Measurements from ENCODE around the gene TMC1.

TMC1 gene

DNA sequence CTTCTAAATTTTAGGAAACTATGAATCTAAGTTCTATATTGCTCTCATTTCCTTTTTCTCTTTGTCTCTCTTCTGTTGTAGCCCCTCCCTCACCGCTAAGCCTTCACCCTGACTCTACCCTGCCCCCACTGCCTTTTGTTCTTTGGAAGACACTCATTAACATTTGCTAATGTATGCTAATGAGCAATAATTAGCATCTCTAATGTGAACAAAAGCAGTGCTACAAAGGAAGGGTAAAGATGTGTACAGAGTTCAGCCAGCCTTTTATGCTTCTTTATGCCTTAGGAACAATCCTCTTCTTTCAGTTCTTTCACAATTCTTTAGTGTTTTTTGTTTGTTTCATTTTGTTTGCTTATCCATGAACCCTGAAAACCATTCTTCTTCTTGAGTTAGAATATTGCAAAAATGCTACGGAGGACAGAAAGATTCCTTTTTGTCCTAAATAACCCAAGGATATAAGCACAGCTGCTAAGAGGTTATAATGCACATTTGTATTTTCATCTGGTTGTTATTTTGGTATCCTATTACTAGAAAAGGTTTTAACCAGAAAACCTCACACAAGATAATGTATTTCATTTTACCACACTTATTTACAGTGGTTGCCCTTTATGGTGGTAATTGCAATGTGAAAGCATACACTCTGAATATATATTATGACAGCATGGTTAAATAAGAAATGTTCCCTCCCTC lies 159.3 kb downstream of the TMC1 start:
- no peak for DNase-seq (ENCODE audit: low read depth in 2 of 2)

DNA sequence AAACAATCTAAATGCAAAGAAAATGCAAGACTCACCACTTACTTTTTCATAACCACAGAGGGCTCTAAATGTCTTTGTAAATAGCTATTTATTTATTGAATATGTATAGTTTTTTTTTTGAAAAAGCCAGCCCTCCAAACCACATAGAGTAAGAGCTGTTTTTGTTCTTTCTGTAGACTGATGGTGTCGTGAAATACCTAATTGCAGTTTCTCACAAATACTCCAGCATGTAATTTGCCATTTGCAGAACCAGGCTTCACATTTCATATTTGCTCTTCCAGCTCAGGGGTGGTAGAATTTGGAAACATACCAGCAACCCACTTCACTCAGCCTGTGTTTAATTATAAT lies 159.8 kb downstream of the TMC1 start:
- DNase-seq (ENCODE audit: low read depth in 2 of 2) = no peak

DNA sequence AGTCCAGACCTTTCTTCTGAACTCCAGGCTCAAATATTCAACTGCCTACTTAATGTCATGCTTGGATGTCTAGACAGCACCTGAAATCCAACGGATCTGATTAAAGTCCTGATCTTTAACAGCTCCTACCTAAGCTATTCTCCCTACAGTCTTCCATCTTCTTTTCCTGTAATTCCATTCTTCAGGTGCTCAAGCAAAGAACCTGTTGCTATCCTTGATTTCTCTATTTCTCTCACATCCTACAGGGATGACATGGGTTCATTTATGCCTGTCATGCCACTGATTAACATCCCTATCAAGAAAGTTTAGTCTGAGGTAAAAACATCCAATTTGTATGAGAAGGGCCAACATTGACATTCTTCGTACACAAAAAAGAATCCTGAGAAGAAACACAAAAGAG lies 163.2 kb downstream of the TMC1 start:
- DNase-seq (ENCODE audit: low read depth in 2 of 2) = no peak

DNA sequence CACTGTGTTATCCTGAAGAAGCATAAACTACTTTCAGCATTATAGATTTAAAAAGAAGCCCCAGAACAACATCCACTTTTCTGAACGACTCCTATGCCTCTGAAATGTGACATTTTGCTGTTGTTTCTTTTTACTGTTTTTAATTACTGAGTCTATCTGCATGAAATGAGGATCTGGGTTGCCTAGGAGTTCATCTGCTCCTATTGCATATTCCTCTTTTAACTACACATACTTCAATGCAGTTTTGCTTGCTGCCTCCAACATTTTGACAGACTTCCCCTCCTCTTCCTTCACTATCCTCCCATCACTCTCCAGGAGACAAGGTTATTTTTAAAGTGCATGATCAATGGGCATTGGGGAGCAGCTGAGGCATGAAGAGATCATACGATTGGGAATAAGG lies 164.5 kb downstream of the TMC1 start:
- no peak for DNase-seq (ENCODE audit: low read depth in 2 of 2)

DNA sequence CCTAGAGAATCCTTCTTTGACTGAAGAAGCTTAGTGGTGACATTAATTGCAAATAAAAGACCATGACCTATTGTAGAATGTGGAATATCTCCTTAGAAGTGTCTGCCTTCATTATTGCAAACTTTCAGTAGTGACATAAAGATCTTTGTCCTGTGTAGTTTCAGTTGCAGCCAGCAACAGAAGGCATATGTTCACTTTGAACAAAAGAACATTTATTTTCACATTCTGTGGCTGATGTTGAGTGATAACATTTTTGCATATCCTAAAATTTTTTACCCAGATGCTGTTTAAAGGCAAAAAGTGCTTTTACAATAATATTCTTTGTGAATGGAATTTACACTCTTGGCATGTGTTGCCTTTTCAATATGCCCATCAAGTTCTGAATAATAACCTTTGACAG lies 165.9 kb downstream of the TMC1 start:
- DNase-seq (ENCODE audit: low read depth in 2 of 2) = no peak

DNA sequence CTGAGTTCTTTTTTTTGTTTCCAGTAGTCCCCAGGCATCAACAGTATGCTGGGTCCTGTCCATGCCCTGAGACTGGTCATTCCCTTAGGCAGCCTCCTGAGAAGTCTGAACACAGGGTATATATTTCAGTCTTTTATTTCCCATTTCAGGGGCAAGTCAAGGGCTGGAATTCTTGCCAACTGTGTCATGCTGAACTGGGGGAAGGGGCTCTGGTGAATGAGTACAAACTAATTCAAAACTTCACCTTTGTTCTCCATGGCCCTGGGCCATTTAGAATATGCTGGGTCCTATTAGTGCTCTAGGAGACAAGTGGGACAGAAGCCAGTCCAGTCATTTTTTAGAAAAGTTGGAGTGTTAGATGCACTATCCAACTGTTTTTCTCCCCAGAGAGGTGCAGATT lies 170.3 kb downstream of the TMC1 start:
- DNase-seq (ENCODE audit: low read depth in 2 of 2) = no peak

DNA sequence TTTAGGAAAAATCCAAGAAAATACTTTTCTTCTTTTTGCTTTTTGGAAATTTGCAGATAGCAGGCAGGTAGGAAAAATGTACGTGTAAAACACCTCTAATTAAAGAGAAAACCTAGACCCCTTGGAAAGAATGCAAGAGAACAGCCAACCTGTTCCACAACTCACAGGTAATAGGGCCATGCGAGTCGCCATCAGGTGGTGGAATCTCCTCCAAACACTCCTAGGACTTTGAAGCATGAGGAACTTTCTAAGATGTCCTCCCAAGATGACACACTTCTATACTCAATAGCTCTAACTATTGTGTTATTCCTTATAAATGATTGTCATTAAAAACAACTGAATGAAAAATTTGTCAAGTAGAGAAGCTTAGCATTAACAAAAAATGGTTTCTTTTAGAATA lies 174.0 kb downstream of the TMC1 start:
- no peak for DNase-seq (ENCODE audit: low read depth in 2 of 2)

DNA sequence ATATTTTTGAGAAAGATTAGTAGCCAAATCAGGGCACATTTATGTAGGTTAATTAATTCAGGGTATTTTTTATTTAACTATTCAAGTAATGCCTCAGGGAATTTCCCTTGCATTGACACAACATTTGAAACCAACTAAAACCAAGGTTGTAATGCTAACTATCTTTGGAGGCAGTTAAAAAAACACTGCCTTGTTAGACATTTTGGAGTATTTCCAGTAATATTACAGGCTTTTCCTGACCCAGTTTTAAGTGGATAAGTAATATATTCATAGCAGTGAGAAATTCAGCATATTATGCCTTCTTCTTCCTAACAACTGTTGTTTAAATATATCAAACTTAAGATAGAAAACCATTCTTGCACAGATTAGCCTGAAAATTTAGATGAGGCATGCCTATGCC lies 175.1 kb downstream of the TMC1 start:
- no peak for DNase-seq (ENCODE audit: low read depth in 2 of 2)

DNA sequence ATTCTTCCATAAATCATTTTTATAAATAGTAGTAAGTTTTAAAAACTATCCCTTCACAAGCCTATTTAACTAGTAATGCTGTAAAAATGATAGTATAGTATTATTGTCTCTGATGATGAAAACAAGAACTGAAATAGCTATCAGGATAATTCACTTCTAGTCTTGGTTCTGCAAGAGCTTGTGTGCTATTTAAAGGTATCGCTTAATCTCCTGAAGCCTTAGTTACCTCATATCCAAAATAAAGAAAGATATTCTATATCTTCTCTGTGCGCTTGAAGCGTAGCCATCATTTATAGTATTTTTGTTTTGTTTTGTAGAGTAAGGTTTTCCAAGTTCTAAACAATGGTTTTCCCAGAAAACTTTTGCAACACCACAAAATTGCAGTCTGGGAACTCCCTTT lies 180.1 kb downstream of the TMC1 start:
- no peak for DNase-seq (ENCODE audit: low read depth in 2 of 2)

DNA sequence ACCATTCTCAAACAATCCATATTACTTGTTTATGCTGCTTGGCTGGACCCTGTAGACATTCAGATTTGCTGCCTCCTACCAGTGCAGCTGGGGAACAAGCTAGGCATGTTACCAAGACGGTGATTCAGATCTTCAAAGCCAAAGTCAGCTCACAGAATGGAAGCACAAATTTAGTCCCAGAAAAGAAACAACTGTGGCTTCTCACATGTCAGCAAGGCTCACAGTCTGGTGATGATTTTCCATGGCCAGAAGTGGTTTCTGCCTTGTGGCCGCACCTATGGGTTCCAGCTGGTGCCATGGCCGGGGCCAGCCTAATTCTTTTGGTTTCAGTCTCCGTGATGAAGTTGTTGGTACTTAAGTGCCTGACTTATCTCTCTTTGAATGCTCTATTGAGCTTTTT lies 182.2 kb downstream of the TMC1 start:
- DNase-seq (ENCODE audit: low read depth in 2 of 2) = no peak

DNA sequence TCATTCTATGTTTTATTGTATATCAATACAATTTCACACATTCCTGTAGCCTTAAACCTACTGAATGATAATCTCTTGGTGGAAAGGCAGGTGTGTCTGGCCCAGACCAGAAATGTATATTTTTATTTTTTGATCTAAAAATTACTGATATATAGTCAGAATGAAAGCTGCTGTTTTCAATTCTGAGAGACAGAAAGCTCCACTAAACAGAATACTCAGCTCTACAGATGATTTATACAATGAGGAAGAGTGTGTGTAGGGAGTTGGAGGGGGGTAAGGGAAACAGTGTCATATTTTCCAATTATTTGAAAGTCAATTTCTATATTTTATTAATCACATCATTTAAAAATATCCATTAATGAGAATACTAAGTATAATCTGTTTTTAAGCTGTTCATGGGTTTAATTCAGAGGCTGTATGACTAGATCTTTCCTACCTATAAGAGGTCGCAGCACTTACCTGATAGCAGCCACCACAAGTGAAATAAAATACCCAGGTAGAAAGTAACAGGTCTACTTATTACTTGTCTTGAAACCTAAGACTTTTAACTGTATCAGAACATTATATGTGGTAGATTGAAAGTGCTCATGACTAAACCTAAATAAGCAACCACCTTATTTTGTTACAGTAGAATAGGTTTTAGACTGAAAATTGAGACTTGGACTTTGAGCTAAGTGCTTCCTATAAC lies 183.4 kb downstream of the TMC1 start:
- DNase-seq (ENCODE audit: low read depth in 2 of 2) = no peak

DNA sequence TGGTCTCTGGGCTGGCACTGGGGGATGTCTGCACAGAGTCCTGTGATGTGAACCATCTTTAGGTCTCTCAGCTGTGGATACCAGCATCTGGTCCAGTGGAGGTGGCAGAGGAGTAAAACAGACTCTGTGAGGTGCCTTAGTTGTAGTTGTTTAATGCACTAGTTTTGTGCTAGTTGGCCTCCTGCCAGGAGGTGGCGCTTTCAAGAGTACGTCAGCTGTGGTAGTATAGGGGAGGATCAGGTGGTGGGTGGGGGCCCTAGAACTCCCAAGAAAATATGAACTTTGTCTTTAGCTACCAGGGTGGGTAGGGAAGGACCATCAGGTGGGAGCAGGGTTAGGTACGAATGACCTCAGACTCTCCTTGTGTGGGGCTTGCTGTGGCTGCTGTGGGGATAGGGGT lies 197.1 kb downstream of the TMC1 start:
- no peak for DNase-seq (ENCODE audit: low read depth in 2 of 2)

DNA sequence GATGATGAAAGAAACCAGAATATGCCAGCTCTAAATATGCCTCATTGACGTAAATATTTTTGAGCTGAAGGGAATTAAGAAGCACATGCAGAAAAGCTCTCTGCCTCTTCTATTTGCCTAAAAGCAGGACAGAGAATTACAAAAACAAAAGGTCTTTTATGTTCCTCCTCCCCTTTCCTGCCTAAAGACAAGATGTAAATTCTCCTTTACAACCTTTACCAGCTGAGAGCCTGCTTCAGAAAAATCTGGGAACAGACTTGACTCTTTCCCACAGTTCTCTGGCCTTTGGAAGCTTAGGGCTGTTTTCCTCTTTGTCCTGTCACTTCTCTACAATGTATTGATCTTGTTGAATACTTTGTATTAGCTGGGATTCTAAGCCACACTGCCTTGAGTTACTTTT lies 199.7 kb downstream of the TMC1 start:
- no peak for DNase-seq (ENCODE audit: low read depth in 2 of 2)

DNA sequence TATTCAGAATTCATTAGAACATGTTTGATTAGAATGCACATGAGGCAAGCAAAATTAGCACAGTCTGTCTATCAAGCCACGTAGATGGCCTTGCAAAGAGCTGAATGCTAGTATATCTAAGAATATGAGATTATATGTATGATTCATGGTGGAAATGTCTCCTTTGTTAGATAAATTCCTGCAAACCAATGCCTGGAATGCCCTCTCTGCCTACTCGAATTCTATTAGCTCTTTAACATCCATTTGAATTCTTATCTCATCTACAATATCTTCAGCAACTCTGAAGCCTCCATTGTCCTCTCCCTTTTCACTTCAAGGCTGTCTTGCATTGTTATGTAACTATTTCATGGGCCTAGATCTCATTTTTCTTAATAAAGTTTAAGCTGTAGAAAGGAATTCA lies 205.5 kb downstream of the TMC1 start:
- no peak for DNase-seq (ENCODE audit: low read depth in 2 of 2)

DNA sequence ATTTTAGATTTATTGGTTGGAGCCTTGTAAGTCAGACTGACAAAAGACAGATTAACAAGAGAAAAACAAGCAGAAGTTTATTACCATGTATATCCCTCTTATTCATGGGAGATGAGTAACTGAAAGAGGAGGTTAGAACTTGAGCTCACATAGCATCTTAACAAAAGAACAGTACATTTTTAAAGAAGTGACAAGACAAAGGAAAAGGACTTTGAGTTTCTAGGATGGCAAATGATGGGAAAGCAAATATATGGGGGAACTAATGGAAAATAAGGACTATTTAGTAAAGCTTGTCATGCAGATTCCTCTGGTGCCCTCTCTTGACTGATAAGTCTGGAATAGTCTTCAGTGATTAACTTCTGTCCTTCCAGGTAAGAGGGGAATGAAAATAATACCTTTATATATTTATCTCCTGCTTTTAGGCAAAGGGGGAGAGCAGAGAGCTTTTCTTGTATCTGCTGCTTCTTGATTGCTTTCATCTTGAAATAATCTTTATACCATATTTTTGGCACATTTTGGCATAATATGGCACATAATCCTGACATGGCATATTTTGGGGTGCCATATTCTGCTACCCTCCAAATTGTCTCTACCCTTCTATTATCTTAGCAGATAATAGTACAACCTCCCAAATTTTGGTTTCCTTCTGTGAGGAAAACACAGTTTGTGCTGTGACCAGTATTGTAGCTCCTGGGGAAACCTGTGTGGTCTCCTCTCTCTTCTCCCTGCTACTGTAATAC lies 206.8 kb downstream of the TMC1 start:
- no peak for DNase-seq (ENCODE audit: low read depth in 2 of 2)

DNA sequence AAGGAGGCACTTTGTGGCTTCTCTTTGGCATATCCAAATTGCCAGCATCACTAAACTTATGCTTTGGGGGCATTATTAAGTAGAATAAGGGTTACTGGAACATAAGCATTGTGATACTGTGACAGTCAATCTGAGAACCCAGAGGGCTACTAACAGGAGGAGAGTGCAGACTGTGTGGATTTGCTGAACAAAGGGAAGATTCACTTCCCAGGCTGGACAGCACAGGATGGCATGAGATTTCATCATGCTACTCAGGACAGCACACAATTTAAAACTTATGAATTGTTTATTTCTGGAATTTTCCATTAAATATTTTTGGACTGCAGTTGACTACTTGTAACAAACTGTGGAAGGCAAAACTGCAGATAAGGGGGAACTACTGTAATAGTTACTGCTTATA lies 212.5 kb downstream of the TMC1 start:
- DNase-seq (ENCODE audit: low read depth in 2 of 2) = no peak

DNA sequence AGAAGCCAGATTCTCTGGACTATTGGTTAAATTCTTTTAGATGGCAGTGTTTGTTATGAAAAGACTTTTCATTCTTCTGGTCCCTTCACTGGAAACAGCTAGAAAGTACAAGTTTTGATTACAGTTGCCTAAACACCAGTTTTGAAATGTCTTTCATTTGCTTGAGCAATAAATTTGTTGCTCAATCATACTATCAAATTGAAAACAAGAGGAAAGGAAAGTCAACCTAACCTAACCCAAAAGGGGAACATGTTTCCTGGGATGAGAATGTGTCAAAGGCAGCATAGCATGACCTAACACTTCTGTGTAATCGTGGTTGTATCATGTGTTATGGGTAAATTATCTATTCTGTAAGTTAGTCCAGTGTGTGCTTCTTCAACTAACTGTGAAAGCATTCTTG lies 213.2 kb downstream of the TMC1 start:
- no peak for DNase-seq (ENCODE audit: low read depth in 2 of 2)

DNA sequence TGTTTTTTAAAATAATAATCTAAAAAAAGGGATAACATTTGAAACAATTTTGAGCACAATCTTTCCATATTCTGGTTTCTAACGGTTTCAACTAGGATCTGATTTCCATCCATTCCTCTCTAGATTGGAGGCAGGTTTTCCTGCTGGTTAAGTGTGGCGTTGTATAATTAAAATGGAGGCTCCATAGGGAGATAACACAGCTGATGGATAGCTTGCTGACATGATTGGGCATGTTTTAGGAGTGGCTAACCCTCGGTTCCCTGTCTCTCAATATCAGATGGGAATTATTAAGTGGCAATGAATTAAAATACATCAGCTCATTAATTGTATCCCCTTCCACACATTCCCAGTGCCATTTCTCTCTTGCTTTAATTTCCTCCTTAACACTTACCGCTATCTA lies 222.4 kb downstream of the TMC1 start:
- DNase-seq (ENCODE audit: low read depth in 2 of 2) = no peak

DNA sequence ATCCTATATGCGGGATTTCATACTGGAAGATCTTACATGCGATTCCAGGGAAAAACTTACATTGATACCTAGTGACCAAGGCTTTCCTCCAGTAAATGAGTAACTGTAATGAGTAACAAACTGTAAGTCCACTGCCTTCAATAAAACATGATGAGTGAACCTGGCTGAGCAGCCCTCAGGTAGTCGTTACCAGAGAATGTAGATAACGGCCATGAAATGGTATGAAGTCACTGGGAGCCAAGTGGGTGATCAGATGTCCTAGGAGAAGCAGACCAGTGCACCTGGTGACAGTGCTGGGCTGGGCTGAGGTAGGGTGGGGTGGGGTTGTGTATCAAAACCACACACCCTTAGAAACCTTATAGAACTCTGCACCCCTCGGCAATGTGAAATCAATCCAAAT lies 227.9 kb downstream of the TMC1 start:
- DNase-seq (ENCODE audit: low read depth in 2 of 2) = no peak

DNA sequence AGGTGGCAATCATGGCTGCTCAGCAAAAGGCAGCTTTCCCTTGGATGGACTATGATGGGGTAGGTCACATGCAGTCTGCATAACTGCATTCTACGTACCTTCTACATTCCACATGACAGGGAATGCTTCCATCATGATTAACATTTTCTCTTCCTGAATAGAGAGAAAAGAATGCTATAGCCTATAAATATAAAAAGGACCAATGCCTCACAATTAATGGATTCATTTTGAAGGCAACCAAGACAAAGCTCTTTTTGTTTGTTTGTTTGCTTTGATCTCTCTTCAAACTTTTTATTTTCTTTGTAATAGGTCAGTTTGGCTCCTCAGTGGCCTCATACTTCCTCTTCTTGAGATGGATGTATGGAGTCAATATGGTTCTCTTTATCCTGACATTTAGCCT lies 230.1 kb downstream of the TMC1 start:
- no peak for DNase-seq (ENCODE audit: low read depth in 2 of 2)

DNA sequence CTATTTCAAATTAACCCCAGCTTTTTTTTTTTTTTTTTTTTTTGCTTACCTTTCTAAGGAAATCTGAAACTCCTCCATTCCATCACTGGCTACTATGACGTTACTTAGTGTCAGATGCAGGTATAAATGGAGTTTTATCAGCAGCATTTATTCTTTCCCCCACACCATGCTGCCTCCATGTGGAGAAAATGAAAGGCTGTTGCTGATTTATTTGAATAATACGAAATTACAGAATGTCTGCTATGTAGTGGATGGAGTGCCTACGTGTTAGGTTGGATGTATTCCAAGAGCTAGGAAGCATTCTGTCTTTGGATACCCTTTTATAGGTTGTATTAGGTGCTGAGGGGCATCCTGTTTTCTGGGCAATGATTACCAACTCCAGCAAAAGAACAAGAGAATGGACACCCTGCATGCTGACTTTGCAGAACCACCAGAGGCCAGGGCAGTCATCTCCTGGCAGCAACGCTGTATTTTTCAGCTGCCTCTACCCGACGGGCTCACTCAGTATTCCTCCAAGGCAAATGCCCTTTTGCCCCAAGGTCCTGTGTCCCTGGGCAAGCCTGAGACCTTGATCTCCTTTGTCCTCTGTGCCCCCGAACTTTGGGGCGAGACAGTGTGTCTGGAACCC lies 232.0 kb downstream of the TMC1 start:
- DNase-seq (ENCODE audit: low read depth in 2 of 2) = peak in 1 of 2 experiments; percentile 8

DNA sequence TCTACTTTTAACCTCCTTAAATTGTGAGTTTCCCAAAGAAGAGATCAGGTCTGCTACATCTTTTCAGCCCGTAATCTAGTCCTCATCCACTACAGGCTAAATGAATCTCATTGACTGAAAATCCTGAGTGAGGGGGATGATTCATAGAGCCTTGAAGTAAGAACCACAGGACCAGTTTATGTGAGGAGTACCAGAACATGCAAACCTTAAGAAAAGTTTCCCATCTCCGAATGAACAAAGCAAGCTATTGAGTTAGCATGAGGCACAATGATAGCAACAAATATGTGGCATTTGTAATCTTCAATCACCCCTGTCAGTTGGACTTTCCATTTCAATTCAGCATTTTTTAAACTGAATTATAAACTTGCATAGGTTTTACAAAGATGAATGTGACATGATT lies 234.4 kb downstream of the TMC1 start:
- DNase-seq (ENCODE audit: low read depth in 2 of 2) = no peak

DNA sequence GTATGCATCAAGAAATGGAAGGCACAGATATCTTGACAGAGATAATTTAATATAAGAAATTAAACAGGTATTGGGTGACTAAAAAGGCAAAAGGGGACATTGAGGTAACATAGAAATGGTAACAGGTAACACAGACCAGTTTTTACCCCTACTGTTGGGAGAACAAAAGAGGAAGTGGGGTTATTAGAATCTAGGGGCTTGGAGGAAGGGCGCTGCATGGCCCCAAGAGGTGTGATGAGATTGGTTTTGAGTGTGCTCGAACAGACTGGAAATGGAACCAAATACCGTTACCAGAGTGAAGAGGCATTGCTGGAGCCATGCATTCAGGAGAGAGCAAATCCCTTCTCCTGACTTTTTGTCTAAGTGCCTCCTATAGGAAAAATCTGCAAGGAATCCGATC lies 237.5 kb downstream of the TMC1 start:
- no peak for DNase-seq (ENCODE audit: low read depth in 2 of 2)
